ENCODE data around the gene PTBP3.

GRCh38 chr9:112241491-112241890, 91.9 kb downstream of the PTBP3 start:
- TF ChIP-seq SUZ12 (IDR thresholded peaks at IDR 0.05) (no peak), ELF4 (IDR thresholded peaks at IDR 0.05) (no peak), FOXM1 (IDR thresholded peaks at IDR 0.05; ENCODE audit: borderline replicate concordance) (no peak), ZNF384 (IDR thresholded peaks at IDR 0.05) (no peak), SP1 (IDR thresholded peaks at IDR 0.05) (no peak), FOXA1 (IDR thresholded peaks at IDR 0.05) (no peak), FOXK2 (IDR thresholded peaks at IDR 0.05) (no peak)

Data from HEK293T (cell line).